PC-9 (cell line): ENCODE data around the gene POLR3C. TPM values are rescaled to one million over a fixed set of nuclear protein-coding genes. Genes with fewer than 3 reads are reported as not detected.
"Not testable (repeated sequence)": the region's sequence is repeated elsewhere in the genome, so short reads cannot be mapped to it uniquely, and the experiment has no call there.

ENCODE experiments used
- BruUV-seq: library from RNA; stranded (reverse); fragments of 400-500 nt; replicated peaks from 2 replicates; lab custom pipeline; 2021; lab: Mats Ljungman, UMichigan
- CTCF ChIA-PET: fragments of 300-600 bp; sonication (Branson Sonifier 250); formaldehyde crosslinking; loops from one replicate; lab custom pipeline; 2022; ENCODE audit warnings: antibody characterized with exemption; lab: Charles Lee
- POLR2A ChIA-PET: fragments of 300-600 bp; sonication (Branson Sonifier 250); formaldehyde crosslinking; loops from one replicate; lab custom pipeline; 2022; ENCODE audit warnings: antibody characterized with exemption; ENCODE audit not compliant: unreplicated experiment; lab: Charles Lee
- DNase-seq, 2 experiments: peaks; one replicate each; pipeline versions ENCODE4 v3.0.0 to v3.0.0-alpha.2; 2015 to 2022; ENCODE audit warnings: mixed read lengths in 1 of 2
- H2AFZ ChIP-seq: fragments of 200-600 bp; sonication (generic); 2 replicates; pipeline ENCODE4 v1.8.1; 2017; ENCODE audit warnings: antibody characterized with exemption
- H3F3A ChIP-seq: fragments of 200-600 bp; sonication (generic); 2 replicates; pipeline ENCODE4 v1.8.1; 2017; ENCODE audit warnings: antibody characterized with exemption, mild to moderate bottlenecking, low read depth; ENCODE audit not compliant: insufficient read depth
- H3K27ac ChIP-seq: fragments of 200-600 bp; sonication (generic); 2 replicates; pipeline ENCODE4 v1.6.1; 2016; ENCODE audit warnings: mixed run types
- H3K27me3 ChIP-seq: fragments of 200-600 bp; sonication (generic); 2 replicates; pipeline ENCODE4 v1.6.1; 2016; ENCODE audit warnings: low read depth, mixed run types; ENCODE audit not compliant: insufficient read depth
- H3K36me3 ChIP-seq: fragments of 200-600 bp; sonication (generic); 2 replicates; pipeline ENCODE4 v1.6.1; 2016; ENCODE audit warnings: low read depth, mixed run types
- H3K4me1 ChIP-seq: fragments of 200-600 bp; sonication (generic); replicated peaks from 2 replicates; pipeline ENCODE4 v1.6.1; 2016; ENCODE audit warnings: mixed run types; ENCODE audit not compliant: insufficient read depth
- H3K4me2 ChIP-seq: fragments of 200-600 bp; sonication (generic); 2 replicates; pipeline ENCODE4 v1.6.1; 2017; ENCODE audit warnings: mixed run types
- H3K4me3 ChIP-seq: fragments of 200-600 bp; sonication (generic); 2 replicates; pipeline ENCODE4 v1.6.1; 2016; ENCODE audit warnings: mixed run types
- H3K79me2 ChIP-seq: fragments of 200-600 bp; sonication (generic); 2 replicates; pipeline ENCODE4 v1.6.1; 2017; ENCODE audit warnings: low read depth, mixed run types
- H3K9me2 ChIP-seq: fragments of 200-600 bp; sonication (generic); 2 replicates; pipeline ENCODE4 v1.8.1; 2017; ENCODE audit warnings: mild to moderate bottlenecking; ENCODE audit not compliant: insufficient read depth
- H3K9me3 ChIP-seq: fragments of 200-600 bp; sonication (generic); 2 replicates; pipeline ENCODE4 v1.8.1; 2016; ENCODE audit warnings: low read depth; ENCODE audit not compliant: insufficient read depth
- H4K20me1 ChIP-seq: fragments of 200-600 bp; sonication (generic); 2 replicates; pipeline ENCODE4 v1.8.1; 2017; ENCODE audit not compliant: insufficient read depth
- EZH2 ChIP-seq: fragments of 200-600 bp; sonication (generic); IDR thresholded peaks from 2 replicates; pipeline ENCODE4 v1.8.0; 2017; ENCODE audit warnings: antibody characterized with exemption, low read depth
- intact Hi-C: fragments of 100-400 bp; cut with micrococcal nuclease; formaldehyde crosslinking; loops from one replicate; pipeline ENCODE4 v1.10.0; 2022; ENCODE audit not compliant: unreplicated experiment
- total RNA-seq: library from RNA; stranded (reverse); gene quantifications from 2 replicates; pipeline ENCODE4 v1.2.3, GENCODE V29; 2021
- TF ChIP-seq, protein P1 (sequence below): fragments of 200-600 bp; sonication (generic); conservative IDR thresholded peaks from 2 replicates; pipeline ENCODE4 v1.6.1; 2017; ENCODE audit warnings: mixed run types, antibody characterized with exemption, mild to moderate bottlenecking, moderate library complexity

Gene POLR3C
- total RNA-seq, 1 experiment from 2014 or later: 21.2 TPM

DNA sequence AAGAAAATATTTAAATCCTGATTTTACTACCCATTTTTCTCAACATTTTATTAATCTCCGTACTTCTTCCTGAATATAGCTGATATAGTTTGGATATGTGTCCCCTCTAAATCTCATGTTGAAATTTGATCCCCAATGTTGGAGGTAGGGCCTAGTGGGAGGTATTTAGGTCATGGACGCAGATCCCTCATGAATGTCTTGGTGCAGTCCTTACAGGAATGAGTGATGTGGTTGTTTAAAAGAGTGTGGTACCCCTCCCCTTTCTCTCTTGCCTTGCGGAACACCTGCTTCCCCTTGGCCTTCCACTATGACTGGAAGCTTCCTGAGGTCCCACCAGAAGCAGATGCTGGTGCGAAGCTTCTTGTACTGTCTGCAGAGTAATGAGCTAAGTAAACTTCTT, 17.6 kb upstream of the POLR3C start:
- Histone ChIP-seq H3K27me3 (no peaks in the 10 kb centered on the region), H3K4me1 (peaks cover 7% of the 10 kb centered on the region; the same call in 1 of the 2 replicates), H3K4me3 (no peak overlapping the region), H3F3A (0 out of 2 replicates have a peak, but pooled peaks cover 6% of the 10 kb centered on the region), H2AFZ (no peak overlapping the region), H3K9me3 (no peaks in the 10 kb centered on the region), H3K9me2 (no peaks in the 10 kb centered on the region), H3K79me2 (peaks cover 59% of the 10 kb centered on the region), H4K20me1 (peaks cover 7% of the 10 kb centered on the region), H3K4me2 (no peak overlapping the region), H3K27ac (no peak overlapping the region), H3K36me3 (no peaks in the 10 kb centered on the region)
- intact Hi-C loops: no loop called here
- no TSS peak for BruUV-seq
- POLR2A ChIA-PET: no interaction called here
- no peak for DNase-seq
- CTCF ChIA-PET: interaction anchor here (0.5 kb wide), 1 partner anchor 33 kb away, joined by 3 read pairs; no protein-coding TSS in a partner anchor
- TF ChIP-seq EZH2: no peak

DNA sequence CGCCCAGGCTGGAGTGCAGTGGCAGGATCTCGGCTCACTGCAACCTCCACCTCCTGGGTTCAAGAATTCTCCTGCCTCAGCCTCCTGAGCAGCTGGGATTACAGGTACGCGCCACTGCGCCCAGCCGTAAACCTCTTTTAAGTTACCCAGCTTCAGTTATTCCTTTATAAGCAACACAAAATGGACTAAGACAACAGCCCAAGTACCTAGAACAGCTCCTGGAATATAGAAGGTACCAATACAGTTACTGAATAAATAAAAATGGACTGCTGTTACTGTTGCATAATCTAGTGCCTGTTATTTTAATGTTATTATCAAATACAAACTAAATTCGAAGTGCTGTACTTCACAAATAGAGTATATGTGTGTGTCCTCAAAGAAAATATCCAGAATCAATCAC, 17.2 kb upstream of the POLR3C start:
- Histone ChIP-seq H3K4me2 (no peak overlapping the region), H2AFZ (no peak overlapping the region), H3K79me2 (peaks cover 56% of the 10 kb centered on the region), H3K27ac (no peak overlapping the region), H3K27me3 (no peaks in the 10 kb centered on the region), H3K4me3 (no peak overlapping the region), H3K36me3 (no peaks in the 10 kb centered on the region), H3F3A (0 out of 2 replicates have a peak, but pooled peaks cover 6% of the 10 kb centered on the region), H3K9me2 (no peaks in the 10 kb centered on the region), H3K9me3 (no peaks in the 10 kb centered on the region), H4K20me1 (peaks cover 7% of the 10 kb centered on the region), H3K4me1 (peaks cover 7% of the 10 kb centered on the region; the same call in 1 of the 2 replicates)
- TF ChIP-seq, protein P1, sequence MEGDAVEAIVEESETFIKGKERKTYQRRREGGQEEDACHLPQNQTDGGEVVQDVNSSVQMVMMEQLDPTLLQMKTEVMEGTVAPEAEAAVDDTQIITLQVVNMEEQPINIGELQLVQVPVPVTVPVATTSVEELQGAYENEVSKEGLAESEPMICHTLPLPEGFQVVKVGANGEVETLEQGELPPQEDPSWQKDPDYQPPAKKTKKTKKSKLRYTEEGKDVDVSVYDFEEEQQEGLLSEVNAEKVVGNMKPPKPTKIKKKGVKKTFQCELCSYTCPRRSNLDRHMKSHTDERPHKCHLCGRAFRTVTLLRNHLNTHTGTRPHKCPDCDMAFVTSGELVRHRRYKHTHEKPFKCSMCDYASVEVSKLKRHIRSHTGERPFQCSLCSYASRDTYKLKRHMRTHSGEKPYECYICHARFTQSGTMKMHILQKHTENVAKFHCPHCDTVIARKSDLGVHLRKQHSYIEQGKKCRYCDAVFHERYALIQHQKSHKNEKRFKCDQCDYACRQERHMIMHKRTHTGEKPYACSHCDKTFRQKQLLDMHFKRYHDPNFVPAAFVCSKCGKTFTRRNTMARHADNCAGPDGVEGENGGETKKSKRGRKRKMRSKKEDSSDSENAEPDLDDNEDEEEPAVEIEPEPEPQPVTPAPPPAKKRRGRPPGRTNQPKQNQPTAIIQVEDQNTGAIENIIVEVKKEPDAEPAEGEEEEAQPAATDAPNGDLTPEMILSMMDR: no peak
- no peak for TF ChIP-seq EZH2
- BruUV-seq: no TSS peak
- DNase-seq: no peak
- intact Hi-C loops: no loop called here
- POLR2A ChIA-PET: no interaction called here
- CTCF ChIA-PET: no interaction called here

DNA sequence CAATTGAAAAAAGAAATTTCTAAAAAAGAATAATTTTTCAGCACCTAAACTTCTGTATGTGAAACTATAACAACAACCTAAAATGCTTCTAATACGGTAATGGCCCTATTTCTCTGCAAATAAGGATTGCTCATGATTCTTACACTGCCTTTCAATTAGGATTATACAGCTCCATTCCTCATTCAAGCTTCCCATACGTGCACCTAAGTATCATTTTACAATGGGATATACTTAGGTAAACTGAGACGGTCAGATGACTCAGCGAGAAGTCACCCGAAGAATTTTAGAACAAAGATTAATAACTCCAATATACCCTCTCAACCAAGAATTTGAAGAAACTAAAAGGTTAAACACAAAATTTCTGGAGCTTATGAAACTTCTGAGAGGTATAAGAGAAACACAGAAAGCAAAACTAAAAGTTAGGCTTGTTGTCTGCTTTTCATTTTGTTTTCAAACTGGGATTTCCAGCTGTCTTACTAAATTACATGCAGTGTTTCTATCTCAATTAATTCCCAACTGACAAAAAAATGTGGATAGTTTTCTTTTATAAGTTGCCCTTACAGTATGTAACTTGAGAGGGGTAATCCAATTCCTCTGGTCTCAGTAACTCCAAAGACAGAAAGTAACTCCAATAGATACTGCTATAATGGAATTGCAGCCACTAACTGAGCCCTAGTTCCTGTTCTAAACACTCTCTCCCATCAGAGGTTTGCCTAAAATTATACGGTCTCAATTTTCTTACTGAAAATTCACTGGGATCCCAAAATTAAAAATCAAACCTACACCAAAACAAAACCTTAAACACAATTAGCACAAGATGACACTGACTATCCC, 10.8 kb upstream of the POLR3C start:
- intact Hi-C loops, CTCF ChIA-PET, H4K20me1 ChIP-seq, H3K27me3 ChIP-seq, BruUV-seq, POLR2A ChIA-PET, H3K4me1 ChIP-seq, H3K9me3 ChIP-seq, H2AFZ ChIP-seq, H3F3A ChIP-seq, H3K9me2 ChIP-seq, H3K36me3 ChIP-seq: not testable (repeated sequence)
- H3K4me2 ChIP-seq: peak overlapping the region; percentile 64
- peak overlapping the region; percentile 44; the same call in 1 of the 2 replicates for H3K4me3 ChIP-seq
- DNase-seq: peak in 1 of 2 experiments; percentile 49
- peaks cover 19% of the 10 kb centered on the region for H3K79me2 ChIP-seq
- peak overlapping the region; percentile 74 for H3K27ac ChIP-seq

DNA sequence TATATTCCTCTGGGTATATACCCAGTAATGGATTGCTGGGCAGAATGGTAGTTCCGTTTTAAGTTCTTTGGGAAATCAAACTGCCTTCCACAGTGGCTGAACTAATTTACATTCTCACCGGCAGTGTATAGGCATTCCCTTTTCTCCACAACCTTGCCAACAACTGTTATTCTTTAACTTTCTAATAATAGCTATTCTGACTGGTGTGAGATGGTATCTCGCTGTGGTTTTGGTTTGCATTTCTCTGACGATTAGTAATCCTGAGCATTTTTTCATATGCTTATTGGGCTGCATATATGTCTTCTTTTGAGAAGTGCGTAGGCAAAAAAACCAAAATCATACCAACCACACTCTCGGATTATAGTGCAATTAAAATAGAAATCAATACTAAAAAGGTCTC, 5.9 kb upstream of the POLR3C start:
- H3K27me3 ChIP-seq, H3K9me3 ChIP-seq, POLR2A ChIA-PET, H2AFZ ChIP-seq, H3K9me2 ChIP-seq, CTCF ChIA-PET, H3F3A ChIP-seq, H3K36me3 ChIP-seq, H3K4me1 ChIP-seq, H4K20me1 ChIP-seq, H3K4me3 ChIP-seq, intact Hi-C loops: not testable (repeated sequence)
- peak overlapping the region; percentile 34; the same call in 1 of the 2 replicates for H3K27ac ChIP-seq
- DNase-seq: peak; percentile 5 to 53
- H3K79me2 ChIP-seq: peaks cover 15% of the 10 kb centered on the region; the same call in 1 of the 2 replicates
- TSS peak; percentile 99 for BruUV-seq
- H3K4me2 ChIP-seq: peak overlapping the region; percentile 54

DNA sequence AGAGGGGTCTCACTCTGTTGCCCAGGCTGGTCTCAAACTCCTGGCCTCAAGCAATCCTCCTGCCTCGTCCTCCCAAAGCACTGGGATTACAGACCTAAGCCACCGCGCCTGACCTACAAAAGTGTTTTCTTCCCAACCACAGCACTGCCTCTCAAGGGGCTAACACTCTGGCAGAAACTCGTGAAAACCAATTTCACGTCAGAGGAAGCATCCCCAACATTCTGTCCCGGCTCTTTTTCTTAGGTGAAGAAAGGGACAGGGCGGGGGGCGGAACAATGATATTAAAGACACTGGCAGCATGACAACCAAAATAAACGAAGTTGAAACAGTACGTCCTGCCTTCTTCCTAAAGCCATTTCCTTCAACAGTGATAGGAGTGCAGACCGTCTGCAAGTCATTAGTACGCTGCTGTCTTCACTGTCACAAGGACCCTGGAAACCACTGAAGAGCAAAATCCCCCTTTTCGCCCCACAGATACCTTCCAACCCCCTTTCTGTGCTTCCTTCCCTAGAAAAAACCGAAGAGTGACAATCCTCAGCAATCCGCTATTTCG, 1.1 kb upstream of the POLR3C start:
- H3K27ac ChIP-seq, BruUV-seq, H3F3A ChIP-seq, H3K27me3 ChIP-seq, H3K4me3 ChIP-seq, H2AFZ ChIP-seq, H3K9me3 ChIP-seq, H3K4me2 ChIP-seq, CTCF ChIA-PET, POLR2A ChIA-PET, DNase-seq, H3K9me2 ChIP-seq, H4K20me1 ChIP-seq: not testable (repeated sequence)
- H3K4me1 ChIP-seq: peaks cover 16% of the 10 kb centered on the region
- H3K36me3 ChIP-seq: peaks cover 14% of the 10 kb centered on the region
- intact Hi-C loops: loop anchor here (5.0 kb wide), 1 partner anchor 101 kb away; no protein-coding TSS in a partner anchor
- peaks cover 29% of the 10 kb centered on the region for H3K79me2 ChIP-seq
